Neural progenitor cell (in vitro differentiated cells): ENCODE data around the gene SCGB3A1. TPM values are rescaled to one million over a fixed set of nuclear protein-coding genes. Genes with fewer than 3 reads are reported as not detected.

Source experiments
- DNase-seq: peaks from one replicate; pipeline ENCODE4 v3.0.0-alpha.2; 2016; ENCODE audit warnings: low spot score
- H2AFZ ChIP-seq: fragments of 200-600 bp; sonication (generic); replicated peaks from 2 replicates; pipeline ENCODE4 v1.6.1; 2016; ENCODE audit warnings: antibody characterized with exemption
- H3F3A ChIP-seq: fragments of 200-600 bp; sonication (generic); 2 replicates; pipeline ENCODE4 v1.6.1; 2016; ENCODE audit warnings: antibody characterized with exemption, low read depth
- H3K27ac ChIP-seq: fragments of 200-600 bp; sonication (generic); 2 replicates; pipeline ENCODE4 v1.5.1; 2016; ENCODE audit warnings: mild to moderate bottlenecking
- H3K27me3 ChIP-seq: fragments of 200-600 bp; sonication (generic); 2 replicates; pipeline ENCODE4 v1.6.1; 2016; ENCODE audit warnings: mild to moderate bottlenecking, moderate library complexity
- H3K36me3 ChIP-seq: fragments of 200-600 bp; sonication (generic); 2 replicates; pipeline ENCODE4 v1.5.1; 2016
- H3K4me1 ChIP-seq: fragments of 200-600 bp; sonication (generic); 2 replicates; pipeline ENCODE4 v1.6.1; 2016; ENCODE audit warnings: mixed run types
- H3K4me2 ChIP-seq: fragments of 200-600 bp; sonication (generic); 2 replicates; pipeline ENCODE4 v1.6.1; 2016
- H3K4me3 ChIP-seq: fragments of 200-600 bp; sonication (generic); 2 replicates; pipeline ENCODE4 v1.5.1; 2016
- H3K79me2 ChIP-seq: fragments of 200-600 bp; sonication (generic); 2 replicates; pipeline ENCODE4 v1.6.1; 2016; ENCODE audit warnings: low read depth
- H3K9ac ChIP-seq: fragments of 200-600 bp; sonication (generic); 2 replicates; pipeline ENCODE4 v1.6.1; 2016
- H3K9me3 ChIP-seq: fragments of 200-600 bp; sonication (generic); 2 replicates; pipeline ENCODE4 v1.5.1; 2016; ENCODE audit warnings: low read depth
- H4K20me1 ChIP-seq: fragments of 200-600 bp; sonication (generic); 2 replicates; pipeline ENCODE4 v1.6.1; 2016; ENCODE audit warnings: low read depth
- H3K27ac Mint-ChIP-seq: 3 replicates; pipeline ENCODE4 v1.8.0; 2021; ENCODE audit warnings: mixed read lengths
- H3K27me3 Mint-ChIP-seq: 2 replicates; pipeline ENCODE4 v1.8.0; 2022; ENCODE audit warnings: low read depth, mild to moderate bottlenecking, inconsistent platforms, moderate library complexity, mixed read lengths; ENCODE audit not compliant: insufficient read depth
- H3K36me3 Mint-ChIP-seq: 3 replicates; pipeline ENCODE4 v1.8.0; 2021; ENCODE audit warnings: mixed read lengths
- H3K4me1 Mint-ChIP-seq: 3 replicates; pipeline ENCODE4 v1.8.0; 2021; ENCODE audit warnings: mixed read lengths
- H3K4me3 Mint-ChIP-seq: 3 replicates; pipeline ENCODE4 v1.8.0; 2021; ENCODE audit warnings: mild to moderate bottlenecking, moderate library complexity, mixed read lengths
- H3K9me3 Mint-ChIP-seq: 3 replicates; pipeline ENCODE4 v1.8.0; 2020; ENCODE audit warnings: mixed read lengths
- CTCF ChIP-seq: fragments of 200-600 bp; sonication (generic); IDR thresholded peaks from 2 replicates; pipeline ENCODE4 v1.5.1; 2017; ENCODE audit warnings: antibody characterized with exemption, mild to moderate bottlenecking
- EZH2 ChIP-seq: fragments of 200-600 bp; sonication (generic); IDR thresholded peaks from 2 replicates; pipeline ENCODE4 v1.6.1; 2017; ENCODE audit warnings: antibody characterized with exemption, mild to moderate bottlenecking, moderate library complexity
- EZH2phosphoT487 ChIP-seq: fragments of 200-600 bp; sonication (generic); IDR thresholded peaks from 2 replicates; pipeline ENCODE4 v1.6.1; 2017; ENCODE audit warnings: antibody characterized with exemption
- total RNA-seq: library from RNA; depleted of rRNA; stranded (reverse); fragments of >200 nt; gene quantifications from 2 replicates; pipeline ENCODE4 v1.2.3, GENCODE V29; 2015; ENCODE audit warnings: low replicate concordance

The SCGB3A1 gene
- total RNA-seq, 1 donor from 2014 or later, result not detected

GRCh38 chr5:180639287-180639686, 48.0 kb upstream of the SCGB3A1 start:
- Histone ChIP-seq H4K20me1 (no peaks in the 10 kb centered on the region), H3K36me3 (no peaks in the 10 kb centered on the region), H2AFZ (no peak overlapping the region), H3K4me3 (no peak overlapping the region), H3K4me2 (no peak overlapping the region), H3K27ac (no peak overlapping the region), H3K9ac (no peak overlapping the region), H3F3A (no peaks in the 10 kb centered on the region), H3K9me3 (no peaks in the 10 kb centered on the region), H3K4me1 (no peaks in the 10 kb centered on the region), H3K27me3 (no peaks in the 10 kb centered on the region), H3K79me2 (no peaks in the 10 kb centered on the region)
- Mint-ChIP-seq H3K27ac (no peak overlapping the region), H3K4me3 (no peak overlapping the region), H3K4me1 (peaks cover 6% of the 10 kb centered on the region), H3K9me3 (no peaks in the 10 kb centered on the region), H3K36me3 (no peaks in the 10 kb centered on the region), H3K27me3 (peaks cover 13% of the 10 kb centered on the region)
- TF ChIP-seq CTCF (no peak), EZH2 (no peak), EZH2phosphoT487 (no peak)
- DNase-seq, result no peak

- Histone ChIP-seq H3K4me1 (no peaks in the 10 kb centered on the region), H3K9me3 (no peaks in the 10 kb centered on the region), H3K27me3 (no peaks in the 10 kb centered on the region), H3K9ac (no peak overlapping the region), H4K20me1 (no peaks in the 10 kb centered on the region), H2AFZ (no peak overlapping the region), H3F3A (no peaks in the 10 kb centered on the region), H3K79me2 (no peaks in the 10 kb centered on the region), H3K4me3 (no peak overlapping the region), H3K4me2 (no peak overlapping the region), H3K27ac (no peak overlapping the region), H3K36me3 (no peaks in the 10 kb centered on the region)
- Mint-ChIP-seq H3K9me3 (no peaks in the 10 kb centered on the region), H3K27ac (no peak overlapping the region), H3K4me1 (peaks cover 2% of the 10 kb centered on the region), H3K4me3 (no peak overlapping the region), H3K36me3 (no peaks in the 10 kb centered on the region), H3K27me3 (peaks cover 11% of the 10 kb centered on the region)
- TF ChIP-seq CTCF (no peak), EZH2phosphoT487 (no peak), EZH2 (no peak)
- DNase-seq, result no peak
These were observed 46.8 kb upstream of the SCGB3A1 start for GRCh38 chr5:180637962-180638680.

GRCh38 chr5:180636403-180637075, 45.2 kb upstream of the SCGB3A1 start:
- no peak overlapping the region for H3K9ac ChIP-seq
- H3K36me3 ChIP-seq, result no peaks in the 10 kb centered on the region
- no peak for TF ChIP-seq EZH2phosphoT487
- TF ChIP-seq CTCF, result no peak
- no peak for TF ChIP-seq EZH2
- H4K20me1 ChIP-seq, result no peaks in the 10 kb centered on the region
- DNase-seq, result no peak
- no peaks in the 10 kb centered on the region for H3K27me3 ChIP-seq
- H3K36me3 Mint-ChIP-seq, result no peaks in the 10 kb centered on the region
- no peak overlapping the region for H3K4me3 ChIP-seq
- H2AFZ ChIP-seq, result no peak overlapping the region
- H3K4me2 ChIP-seq, result no peak overlapping the region
- no peaks in the 10 kb centered on the region for H3K9me3 ChIP-seq
- H3K4me1 Mint-ChIP-seq, result peaks cover 8% of the 10 kb centered on the region
- no peaks in the 10 kb centered on the region for H3K9me3 Mint-ChIP-seq
- no peak overlapping the region for H3K4me3 Mint-ChIP-seq
- H3K27ac ChIP-seq, result no peak overlapping the region
- no peaks in the 10 kb centered on the region for H3K4me1 ChIP-seq
- no peaks in the 10 kb centered on the region for H3F3A ChIP-seq
- no peak overlapping the region for H3K27ac Mint-ChIP-seq
- H3K79me2 ChIP-seq, result no peaks in the 10 kb centered on the region
- peaks cover 6% of the 10 kb centered on the region for H3K27me3 Mint-ChIP-seq
